AG04450 (cell line): ENCODE measurements around the gene DMPK. TPM values are rescaled to one million over a fixed set of nuclear protein-coding genes. Genes with fewer than 3 reads are reported as not detected.

Experiments
- CTCF ChIA-PET: fragments of 300-600, 350-600 bp; formaldehyde crosslinking; extraction: SDS; loops from one replicate; lab custom pipeline; 2022; ENCODE audit warnings: antibody characterized with exemption, inconsistent platforms; lab: Charles Lee
- POLR2A ChIA-PET: fragments of 350-600 bp; formaldehyde crosslinking; extraction: SDS; loops from one replicate; lab custom pipeline; 2021; ENCODE audit warnings: antibody characterized with exemption, inconsistent platforms; lab: Yijun Ruan, JAX
- DNase-seq: peaks from one replicate; pipeline ENCODE4 v3.0.0-alpha.2; 2011; ENCODE audit warnings: low read depth, low spot score
- H3K27ac ChIP-seq: one replicate; pipeline ENCODE4 v1.5.1; 2012; ENCODE audit warnings: low read depth, low read length, control low read depth
- H3K27me3 ChIP-seq: one replicate; pipeline ENCODE4 v1.6.0; 2012; ENCODE audit warnings: low read length; ENCODE audit not compliant: control insufficient read depth, insufficient read depth
- H3K4me3 ChIP-seq: 2 replicates; pipeline ENCODE4 v1.5.1; 2011; ENCODE audit warnings: mild to moderate bottlenecking, low read depth, low read length, control low read depth
- H3K9me3 ChIP-seq: 2 replicates; pipeline ENCODE4 v1.5.1; 2012; ENCODE audit warnings: low read length; ENCODE audit not compliant: control insufficient read depth, insufficient read depth
- CTCF ChIP-seq: IDR thresholded peaks from 2 replicates; pipeline ENCODE4 v1.5.1; 2011; ENCODE audit warnings: low read depth, low read length, control low read depth, inconsistent platforms
- polyA plus RNA-seq: library from polyadenylated mRNA; depleted of rRNA; stranded (reverse); fragments of >200 nt; gene quantifications from 2 replicates; pipeline ENCODE4 v1.2.3, GENCODE V29; 2011

Gene DMPK
- polyA plus RNA-seq, 1 experiment, result 24.5 TPM

- H3K27ac ChIP-seq, result no peak overlapping the region
- DNase-seq, result no peak
- H3K9me3 ChIP-seq, result no peaks in the 10 kb centered on the region; the same call in 1 of the 2 replicates
- no peak; the same call in 1 of the 2 replicates for TF ChIP-seq CTCF
- CTCF ChIA-PET, result no interaction called here
- no peaks in the 10 kb centered on the region for H3K27me3 ChIP-seq
- POLR2A ChIA-PET, result no interaction called here
- H3K4me3 ChIP-seq, result no peak overlapping the region
These were observed 2.8 kb downstream of the DMPK start for GRCh38 chr19:45779231-45780145.

GRCh38 chr19:45778010-45778661 lies 4.2 kb downstream of the DMPK start:
- Histone ChIP-seq H3K4me3 (no peak overlapping the region), H3K27ac (no peak overlapping the region), H3K9me3 (no peaks in the 10 kb centered on the region; the same call in 1 of the 2 replicates), H3K27me3 (no peaks in the 10 kb centered on the region)
- no peak for TF ChIP-seq CTCF
- ChIA-PET CTCF (interaction anchor here (0.6 to 0.9 kb wide), 2 partner anchors 21 to 105 kb away, joined by 3 read pairs; no protein-coding TSS in a partner anchor), POLR2A (interaction anchor here (0.6 to 0.7 kb wide), 2 partner anchors 21 to 48 kb away, joined by 3 to 5 read pairs; partner anchors contain the start of gene FBXO46)
- no peak for DNase-seq

GRCh38 chr19:45777395-45777961 lies 4.8 kb downstream of the DMPK start:
- no peaks in the 10 kb centered on the region for H3K27me3 ChIP-seq
- POLR2A ChIA-PET, result interaction anchor here (0.6 to 0.7 kb wide), 2 partner anchors 22 to 47 kb away, joined by 3 to 5 read pairs; partner anchors contain the start of gene FBXO46
- H3K9me3 ChIP-seq, result no peaks in the 10 kb centered on the region; the same call in 1 of the 2 replicates
- DNase-seq, result no peak
- CTCF ChIA-PET, result interaction anchor here (0.9 kb wide), 1 partner anchor 21 kb away, joined by 3 read pairs; no protein-coding TSS in a partner anchor
- TF ChIP-seq CTCF, result no peak
- no peak overlapping the region for H3K4me3 ChIP-seq
- H3K27ac ChIP-seq, result no peak overlapping the region

GRCh38 chr19:45774765-45775164 lies 7.5 kb downstream of the DMPK start:
- no peak for TF ChIP-seq CTCF
- POLR2A ChIA-PET, result no interaction called here

More at GRCh38 chr19:45774765-45775164, 7.5 kb downstream of the DMPK start:
- Histone ChIP-seq H3K9me3 (no peaks in the 10 kb centered on the region; the same call in 1 of the 2 replicates), H3K27me3 (no peaks in the 10 kb centered on the region), H3K4me3 (no peak overlapping the region), H3K27ac (no peak overlapping the region)
- no peak for DNase-seq
- CTCF ChIA-PET, result no interaction called here
